Measurements from ENCODE around the gene MFN2. TPM values are rescaled to one million over a fixed set of nuclear protein-coding genes. Genes with fewer than 3 reads are reported as not detected.
"Not testable (repeated sequence)": the region's sequence is repeated elsewhere in the genome, so short reads cannot be mapped to it uniquely, and the experiment has no call there.

MFN2 gene
- total RNA-seq, 4 donors from 2014 or later: 80.0 to 131 (median 111) TPM

DNA sequence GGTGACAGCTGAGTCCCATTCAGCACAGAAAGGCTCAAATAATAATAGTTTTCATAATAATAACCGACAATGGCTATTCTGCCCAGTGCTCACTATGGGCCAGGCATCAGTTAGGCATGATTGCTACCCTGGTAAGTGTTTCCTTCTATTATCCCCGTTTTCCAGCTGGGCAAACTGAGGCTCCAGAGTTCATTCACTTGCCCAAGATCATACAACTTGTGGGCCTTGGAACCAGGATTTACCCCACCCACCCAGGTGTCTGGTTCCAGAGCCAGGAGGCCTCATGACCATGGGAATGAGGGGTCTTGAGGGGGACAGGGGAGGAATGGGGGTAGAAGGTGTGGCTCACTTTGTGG lies 45.2 kb upstream of the MFN2 start:
- peak overlapping the region in 2 of 3 donors; percentile 47 to 93 for H3K4me3 ChIP-seq (replicated peaks in 1 of 3)
- intact Hi-C loops (cut with DNase I): loop anchor here (5.0 kb wide), 1 partner anchor 42 kb away; no protein-coding TSS in a partner anchor
- 20 to 22% methylated on average over 2 of the region's 2 CpGs for WGBS, 2 donors
- H3K9me3 ChIP-seq: no peaks in the 10 kb centered on the region
- H3K36me3 ChIP-seq: no peaks in the 10 kb centered on the region
- TF ChIP-seq CTCF (IDR thresholded peaks at IDR 0.05) (no peak), POLR2A (IDR thresholded peaks at IDR 0.05) (no peak)
- H3K27ac ChIP-seq: peak overlapping the region; percentile 78 to 92 (median 80)
- DNase-seq: no peak
- H3K27me3 ChIP-seq: no peaks in the 10 kb centered on the region
- peaks cover 3 to 32% of the 10 kb centered on the region in 2 donors for H3K4me1 ChIP-seq

DNA sequence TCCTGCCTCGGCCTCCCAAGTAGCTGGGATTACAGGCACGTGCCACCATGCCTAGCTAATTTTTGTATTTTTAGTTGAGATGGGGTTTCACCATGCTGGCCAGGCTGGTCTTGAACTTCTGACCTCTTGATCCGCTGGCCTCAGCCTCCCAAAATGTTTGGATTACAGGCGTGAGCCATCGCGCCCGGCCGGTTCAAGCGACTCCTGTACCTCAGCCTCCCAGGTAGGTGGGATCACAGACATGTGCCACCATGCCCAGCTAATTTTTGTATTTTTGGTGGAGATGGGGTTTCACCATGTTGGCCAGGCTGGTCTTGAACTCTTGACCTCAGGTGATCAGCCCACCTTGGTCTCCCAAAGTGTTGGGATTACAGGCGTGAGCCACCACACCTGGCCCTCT lies 44.5 kb upstream of the MFN2 start:
- not testable (repeated sequence) for H3K27me3 ChIP-seq; DNase-seq; H3K9me3 ChIP-seq; H3K4me3 ChIP-seq (replicated peaks in 1 of 3); H3K36me3 ChIP-seq
- peak overlapping the region in 1 of 3 donors; percentile 43 for H3K27ac ChIP-seq
- intact Hi-C loops (cut with DNase I): loop anchor here (5.0 kb wide), 1 partner anchor 42 kb away; no protein-coding TSS in a partner anchor
- WGBS, 2 donors: 88 to 90% methylated on average over 10 of the region's 10 CpGs
- H3K4me1 ChIP-seq: peaks cover 9 to 31% of the 10 kb centered on the region in 2 donors

DNA sequence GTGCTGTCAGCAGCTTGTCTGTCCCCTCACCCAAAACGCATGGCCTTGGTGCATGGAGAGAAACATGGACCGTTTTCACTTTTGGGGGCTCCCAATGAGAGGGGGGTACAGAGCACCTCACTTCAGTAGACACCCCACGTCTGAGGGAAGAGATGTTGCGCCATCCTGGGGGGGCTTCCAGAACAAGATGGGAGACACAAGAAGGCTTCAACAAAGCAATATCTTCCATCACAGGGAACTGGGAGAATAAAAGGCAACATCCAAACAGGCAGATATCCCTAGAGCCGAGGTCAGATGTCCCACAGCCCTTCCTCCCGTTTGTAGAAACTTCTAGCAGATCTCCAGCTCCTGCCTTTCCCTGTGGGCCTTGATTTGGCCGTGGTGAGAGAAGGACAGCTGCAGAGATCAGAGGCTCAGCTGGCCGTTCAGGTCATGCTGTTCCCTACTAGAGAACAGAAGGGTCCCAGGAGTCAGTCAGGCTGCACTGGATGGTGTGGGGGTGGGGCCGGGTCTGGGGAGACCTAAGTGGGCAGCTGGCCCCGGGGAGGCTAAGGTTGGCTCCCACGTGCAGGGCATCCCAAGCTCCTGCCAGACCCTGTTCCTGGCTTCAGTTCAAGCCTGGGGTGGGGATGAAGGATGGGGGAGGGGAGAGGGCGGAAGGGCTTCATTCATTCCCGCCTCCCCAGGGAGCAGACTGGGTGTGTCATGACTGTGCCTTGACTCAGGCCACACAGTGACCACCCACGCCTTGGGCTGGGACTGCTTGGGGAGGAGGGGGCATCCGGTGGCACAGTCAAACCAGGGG lies 41.3 kb upstream of the MFN2 start:
- intact Hi-C loops (cut with DNase I): loop anchor here (5.0 kb wide), 1 partner anchor 38 kb away; no protein-coding TSS in a partner anchor
- Histone ChIP-seq H3K4me3 (replicated peaks in 1 of 3) (no peak overlapping the region), H3K4me1 (peaks cover 9 to 36% of the 10 kb centered on the region in 2 donors), H3K36me3 (no peaks in the 10 kb centered on the region), H3K27ac (no peak overlapping the region), H3K27me3 (no peaks in the 10 kb centered on the region), H3K9me3 (no peaks in the 10 kb centered on the region)
- WGBS, 2 donors: 70 to 75% methylated on average over 11 to 13 of the region's 15 CpGs
- no peak for DNase-seq
- TF ChIP-seq CTCF (IDR thresholded peaks at IDR 0.05) (no peak), POLR2A (IDR thresholded peaks at IDR 0.05) (no peak)

GRCh38 chr1:11939794-11940193 lies 40.5 kb upstream of the MFN2 start:
- H3K36me3 ChIP-seq; H3K4me3 ChIP-seq (replicated peaks in 1 of 3); DNase-seq; H3K27me3 ChIP-seq; H3K9me3 ChIP-seq; H3K27ac ChIP-seq: not testable (repeated sequence)
- WGBS, 2 donors: 94 to 98% methylated on average over 7 of the region's 7 CpGs
- intact Hi-C loops (cut with DNase I): loop anchor here (5.0 kb wide), 1 partner anchor 38 kb away; no protein-coding TSS in a partner anchor
- H3K4me1 ChIP-seq: peaks cover 6 to 33% of the 10 kb centered on the region in 2 donors

- no peaks in the 10 kb centered on the region for H3K9me3 ChIP-seq
- TF ChIP-seq CTCF (IDR thresholded peaks at IDR 0.05) (no peak), POLR2A (IDR thresholded peaks at IDR 0.05) (no peak)
- no peaks in the 10 kb centered on the region for H3K36me3 ChIP-seq
- DNase-seq: peak; percentile 61 to 64
- H3K27me3 ChIP-seq: no peaks in the 10 kb centered on the region
- peaks cover 6 to 28% of the 10 kb centered on the region in 2 donors for H3K4me1 ChIP-seq
- peak overlapping the region in 1 of 3 donors; percentile 17 for H3K27ac ChIP-seq
- WGBS, 2 donors: 70 to 73% methylated on average over 9 of the region's 9 CpGs
- intact Hi-C loops (cut with DNase I): no loop called here
- no peak overlapping the region for H3K4me3 ChIP-seq (replicated peaks in 1 of 3)
These were observed 39.9 kb upstream of the MFN2 start for GRCh38 chr1:11940260-11940921.

DNA sequence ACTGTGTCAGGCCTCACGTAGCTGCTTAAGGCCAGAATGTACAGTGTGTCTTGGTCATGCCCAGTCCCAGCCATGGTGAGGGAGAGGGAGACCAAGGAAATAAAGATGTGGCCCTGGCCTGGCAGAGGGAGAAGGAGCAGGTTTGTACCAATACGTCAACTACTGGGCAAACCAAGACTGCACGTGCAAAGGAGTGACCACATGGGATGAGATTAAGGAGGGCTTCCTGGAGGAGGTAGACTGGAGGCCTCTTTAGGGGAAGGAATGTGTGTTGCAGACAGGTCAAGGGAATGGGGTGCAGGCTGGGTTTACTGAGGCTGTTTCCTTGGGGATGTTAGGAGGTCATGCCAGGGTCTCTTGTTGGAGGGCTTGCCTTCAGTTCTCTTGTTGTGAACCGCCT lies 38.0 kb upstream of the MFN2 start:
- intact Hi-C loops (cut with DNase I): no loop called here

More for the DNA sequence above, 38.0 kb upstream of the MFN2 start:
- no peak overlapping the region for H3K4me3 ChIP-seq (replicated peaks in 1 of 3)
- H3K27ac ChIP-seq: no peak overlapping the region
- H3K27me3 ChIP-seq: no peaks in the 10 kb centered on the region
- no peaks in the 10 kb centered on the region for H3K9me3 ChIP-seq
- TF ChIP-seq POLR2A (IDR thresholded peaks at IDR 0.05): no peak
- TF ChIP-seq CTCF (IDR thresholded peaks at IDR 0.05): no peak
- H3K4me1 ChIP-seq: peaks cover 6 to 24% of the 10 kb centered on the region in 2 donors
- H3K36me3 ChIP-seq: no peaks in the 10 kb centered on the region
- 90 to 94% methylated on average over 4 of the region's 4 CpGs for WGBS, 2 donors
- DNase-seq: no peak
